Astrocyte (in vitro differentiated cells and primary cell): ENCODE data around the gene CPA1.

Experiments
- EZH2 ChIP-seq: IDR thresholded peaks from 2 replicates; pipeline ENCODE4 v1.6.1; 2012; ENCODE audit warnings: mild to moderate bottlenecking, low read length, inconsistent platforms; ENCODE audit not compliant: insufficient read depth
- TF ChIP-seq, protein P1 (sequence below): IDR thresholded peaks from 2 replicates; pipeline ENCODE4 v1.5.1; 2011; ENCODE audit warnings: low read depth, mild to moderate bottlenecking, inconsistent platforms, low read length, moderate library complexity; ENCODE audit not compliant: insufficient read depth

DNA sequence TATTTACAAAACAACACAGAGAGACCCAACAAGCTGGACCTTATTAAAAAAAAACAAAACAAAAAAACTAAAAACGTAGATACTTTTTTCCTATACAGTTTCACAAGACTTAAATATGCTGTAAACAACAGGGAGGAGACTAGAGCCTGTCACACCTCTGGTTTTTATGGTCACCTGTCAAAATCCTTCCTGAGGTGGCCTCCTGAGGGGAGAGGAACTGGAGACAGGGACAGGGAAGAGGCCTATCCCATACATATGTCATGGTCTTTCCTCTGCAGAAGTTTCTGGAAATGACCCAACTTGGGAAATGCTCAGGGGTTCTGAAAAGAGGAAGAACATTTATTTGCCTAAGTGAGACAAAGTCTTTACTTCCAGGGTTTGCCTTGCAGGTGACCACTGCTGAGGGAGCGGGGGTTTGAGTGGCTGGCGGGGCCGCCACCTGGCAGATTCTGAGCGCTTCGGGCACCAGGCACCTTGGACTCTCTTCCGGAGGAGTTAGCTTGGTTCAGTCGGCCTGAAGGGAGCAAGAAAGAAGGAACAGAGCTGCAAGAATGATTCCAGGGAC lies 18.3 kb downstream of the CPA1 start:
- TF ChIP-seq, protein P1, sequence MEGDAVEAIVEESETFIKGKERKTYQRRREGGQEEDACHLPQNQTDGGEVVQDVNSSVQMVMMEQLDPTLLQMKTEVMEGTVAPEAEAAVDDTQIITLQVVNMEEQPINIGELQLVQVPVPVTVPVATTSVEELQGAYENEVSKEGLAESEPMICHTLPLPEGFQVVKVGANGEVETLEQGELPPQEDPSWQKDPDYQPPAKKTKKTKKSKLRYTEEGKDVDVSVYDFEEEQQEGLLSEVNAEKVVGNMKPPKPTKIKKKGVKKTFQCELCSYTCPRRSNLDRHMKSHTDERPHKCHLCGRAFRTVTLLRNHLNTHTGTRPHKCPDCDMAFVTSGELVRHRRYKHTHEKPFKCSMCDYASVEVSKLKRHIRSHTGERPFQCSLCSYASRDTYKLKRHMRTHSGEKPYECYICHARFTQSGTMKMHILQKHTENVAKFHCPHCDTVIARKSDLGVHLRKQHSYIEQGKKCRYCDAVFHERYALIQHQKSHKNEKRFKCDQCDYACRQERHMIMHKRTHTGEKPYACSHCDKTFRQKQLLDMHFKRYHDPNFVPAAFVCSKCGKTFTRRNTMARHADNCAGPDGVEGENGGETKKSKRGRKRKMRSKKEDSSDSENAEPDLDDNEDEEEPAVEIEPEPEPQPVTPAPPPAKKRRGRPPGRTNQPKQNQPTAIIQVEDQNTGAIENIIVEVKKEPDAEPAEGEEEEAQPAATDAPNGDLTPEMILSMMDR: no peak
- TF ChIP-seq EZH2: no peak
